DND-41 (cell line): ENCODE measurements around the gene MGA.

Experiments used
- CTCF ChIP-seq: IDR thresholded peaks from 2 replicates; pipeline ENCODE4 v1.5.1; 2012; ENCODE audit warnings: borderline replicate concordance, low read length, moderate library complexity, mild to moderate bottlenecking; ENCODE audit not compliant: poor library complexity, severe bottlenecking; ENCODE audit errors: extremely low read depth
- EZH2 ChIP-seq: IDR thresholded peaks from 3 replicates; pipeline ENCODE4 v1.6.1; 2012; ENCODE audit warnings: borderline replicate concordance, low read depth, mild to moderate bottlenecking, moderate library complexity, low read length, inconsistent platforms; ENCODE audit not compliant: severe bottlenecking

GRCh38 chr15:41666353-41666920 lies 6.2 kb downstream of the MGA start:
- TF ChIP-seq CTCF, result no peak
- no peak for TF ChIP-seq EZH2
